ENCODE measurements around the gene PSMA6. TPM values are rescaled to one million over a fixed set of nuclear protein-coding genes. Genes with fewer than 3 reads are reported as not detected.

PSMA6 gene
- total RNA-seq, 6 experiments from 2014 or later: 186 to 233 (median 222) TPM

DNA sequence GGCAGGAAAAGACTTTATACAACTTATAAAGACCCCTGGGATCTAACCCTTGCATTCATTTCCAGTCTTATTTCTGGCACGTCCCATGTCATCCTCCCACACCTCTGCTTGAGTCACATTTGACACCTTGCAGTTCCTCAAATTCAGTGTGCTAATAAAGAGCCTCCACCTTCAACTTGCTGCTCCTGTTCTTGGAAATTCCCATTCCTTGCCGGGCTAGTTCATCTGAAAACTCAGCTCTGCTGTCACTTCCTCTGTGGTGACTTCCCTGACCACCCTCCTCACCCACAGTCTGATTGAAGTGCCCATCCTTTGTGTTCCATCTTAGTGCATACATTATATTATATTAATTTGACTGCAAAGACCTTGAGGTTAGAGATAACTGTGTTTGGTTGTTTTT is 37.4 kb upstream of the PSMA6 start:
- H3K36me3 Mint-ChIP-seq (ENCODE audit: low read depth): no peaks in the 10 kb centered on the region
- H3K4me3 Mint-ChIP-seq: no peak overlapping the region
- H3K9me3 Mint-ChIP-seq: no peaks in the 10 kb centered on the region
- TF ChIP-seq, protein P1, sequence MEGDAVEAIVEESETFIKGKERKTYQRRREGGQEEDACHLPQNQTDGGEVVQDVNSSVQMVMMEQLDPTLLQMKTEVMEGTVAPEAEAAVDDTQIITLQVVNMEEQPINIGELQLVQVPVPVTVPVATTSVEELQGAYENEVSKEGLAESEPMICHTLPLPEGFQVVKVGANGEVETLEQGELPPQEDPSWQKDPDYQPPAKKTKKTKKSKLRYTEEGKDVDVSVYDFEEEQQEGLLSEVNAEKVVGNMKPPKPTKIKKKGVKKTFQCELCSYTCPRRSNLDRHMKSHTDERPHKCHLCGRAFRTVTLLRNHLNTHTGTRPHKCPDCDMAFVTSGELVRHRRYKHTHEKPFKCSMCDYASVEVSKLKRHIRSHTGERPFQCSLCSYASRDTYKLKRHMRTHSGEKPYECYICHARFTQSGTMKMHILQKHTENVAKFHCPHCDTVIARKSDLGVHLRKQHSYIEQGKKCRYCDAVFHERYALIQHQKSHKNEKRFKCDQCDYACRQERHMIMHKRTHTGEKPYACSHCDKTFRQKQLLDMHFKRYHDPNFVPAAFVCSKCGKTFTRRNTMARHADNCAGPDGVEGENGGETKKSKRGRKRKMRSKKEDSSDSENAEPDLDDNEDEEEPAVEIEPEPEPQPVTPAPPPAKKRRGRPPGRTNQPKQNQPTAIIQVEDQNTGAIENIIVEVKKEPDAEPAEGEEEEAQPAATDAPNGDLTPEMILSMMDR (IDR thresholded peaks at IDR 0.05): no peak
- peaks cover 16% of the 10 kb centered on the region for H3K4me1 Mint-ChIP-seq (ENCODE audit: low read depth)
- no peak for DNase-seq
- H3K27ac Mint-ChIP-seq: no peak overlapping the region
- no peaks in the 10 kb centered on the region; the same call in 1 of the 2 replicates for H3K27me3 Mint-ChIP-seq (ENCODE audit: insufficient read depth)

DNA sequence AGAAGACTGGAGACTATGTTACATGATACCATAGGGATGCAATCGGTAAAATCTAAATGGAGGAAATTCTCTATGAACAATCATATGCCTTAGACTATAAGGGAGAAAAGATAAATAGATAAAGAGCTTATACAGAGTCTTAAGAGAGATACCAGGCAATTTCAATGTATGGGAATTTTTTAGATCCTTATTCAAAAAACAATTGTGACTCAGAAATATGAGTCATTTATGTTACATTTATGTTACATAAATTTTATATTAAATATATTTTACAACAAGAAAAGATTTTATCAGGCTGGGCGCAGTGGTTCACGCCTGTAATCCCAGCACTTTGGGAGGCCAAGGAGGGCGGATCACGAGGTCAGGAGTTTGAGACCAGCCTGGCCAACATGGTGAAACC is 36.5 kb upstream of the PSMA6 start:
- TF ChIP-seq, protein P1 (IDR thresholded peaks at IDR 0.05): no peak
- no peak overlapping the region for H3K27ac Mint-ChIP-seq
- DNase-seq: no peak
- H3K4me1 Mint-ChIP-seq (ENCODE audit: low read depth): peaks cover 16% of the 10 kb centered on the region
- no peaks in the 10 kb centered on the region for H3K9me3 Mint-ChIP-seq
- peaks cover 3% of the 10 kb centered on the region; the same call in 1 of the 2 replicates for H3K36me3 Mint-ChIP-seq (ENCODE audit: low read depth)
- no peak overlapping the region for H3K4me3 Mint-ChIP-seq
- no peaks in the 10 kb centered on the region; the same call in 1 of the 2 replicates for H3K27me3 Mint-ChIP-seq (ENCODE audit: insufficient read depth)

DNA sequence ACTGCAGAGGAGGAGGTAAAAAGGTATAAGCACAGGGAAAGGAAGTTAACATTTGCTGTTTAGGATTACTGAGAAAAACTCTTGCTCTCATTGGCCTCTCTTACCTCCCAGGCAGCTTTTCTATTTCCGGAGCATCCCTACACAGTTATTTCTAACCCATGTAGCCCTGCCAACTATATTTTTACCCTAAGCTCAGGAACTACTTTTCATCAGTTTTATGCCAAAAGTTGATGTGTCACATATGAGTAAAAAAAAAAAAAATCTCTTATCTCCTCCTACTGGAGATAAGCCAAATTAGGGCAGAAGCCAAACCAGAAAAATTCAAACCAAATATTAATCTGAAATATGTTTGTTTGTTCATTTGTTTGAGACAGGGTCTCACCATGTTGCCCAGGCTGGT is 34.4 kb upstream of the PSMA6 start:
- H3K4me1 Mint-ChIP-seq (ENCODE audit: low read depth): peaks cover 16% of the 10 kb centered on the region
- peak overlapping the region; percentile 34; the same call in 1 of the 2 replicates for H3K27ac Mint-ChIP-seq
- H3K36me3 Mint-ChIP-seq (ENCODE audit: low read depth): peaks cover 7% of the 10 kb centered on the region; the same call in 1 of the 2 replicates
- DNase-seq: peak; percentile 4
- H3K9me3 Mint-ChIP-seq: no peaks in the 10 kb centered on the region
- H3K27me3 Mint-ChIP-seq (ENCODE audit: insufficient read depth): no peaks in the 10 kb centered on the region; the same call in 1 of the 2 replicates
- TF ChIP-seq, protein P1 (IDR thresholded peaks at IDR 0.05): no peak
- H3K4me3 Mint-ChIP-seq: no peak overlapping the region

DNA sequence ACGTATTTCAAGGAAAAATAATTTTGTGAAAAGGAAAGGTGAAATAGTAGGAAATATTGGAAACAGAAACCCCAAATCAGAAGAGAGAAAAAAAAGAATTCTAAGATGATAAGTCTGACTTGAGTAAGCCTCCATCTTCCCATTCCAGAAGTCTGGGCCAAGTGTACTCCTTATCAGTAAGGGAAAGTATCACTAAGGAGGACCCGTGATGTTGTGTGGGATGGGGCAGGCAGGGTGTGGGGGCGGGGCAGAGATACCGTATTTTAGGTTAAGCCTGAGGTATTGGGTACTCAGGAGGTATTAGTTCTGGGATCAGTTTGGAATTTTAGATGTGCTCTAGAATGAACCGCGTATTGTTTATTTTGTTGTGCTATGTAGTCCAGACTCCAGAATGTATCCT is 33.8 kb upstream of the PSMA6 start:
- peaks cover 16% of the 10 kb centered on the region for H3K4me1 Mint-ChIP-seq (ENCODE audit: low read depth)
- TF ChIP-seq, protein P1 (IDR thresholded peaks at IDR 0.05): no peak
- no peaks in the 10 kb centered on the region for H3K9me3 Mint-ChIP-seq
- H3K27me3 Mint-ChIP-seq (ENCODE audit: insufficient read depth): no peaks in the 10 kb centered on the region; the same call in 1 of the 2 replicates
- DNase-seq: no peak
- H3K27ac Mint-ChIP-seq: no peak overlapping the region
- H3K36me3 Mint-ChIP-seq (ENCODE audit: low read depth): peaks cover 7% of the 10 kb centered on the region; the same call in 1 of the 2 replicates
- H3K4me3 Mint-ChIP-seq: no peak overlapping the region

DNA sequence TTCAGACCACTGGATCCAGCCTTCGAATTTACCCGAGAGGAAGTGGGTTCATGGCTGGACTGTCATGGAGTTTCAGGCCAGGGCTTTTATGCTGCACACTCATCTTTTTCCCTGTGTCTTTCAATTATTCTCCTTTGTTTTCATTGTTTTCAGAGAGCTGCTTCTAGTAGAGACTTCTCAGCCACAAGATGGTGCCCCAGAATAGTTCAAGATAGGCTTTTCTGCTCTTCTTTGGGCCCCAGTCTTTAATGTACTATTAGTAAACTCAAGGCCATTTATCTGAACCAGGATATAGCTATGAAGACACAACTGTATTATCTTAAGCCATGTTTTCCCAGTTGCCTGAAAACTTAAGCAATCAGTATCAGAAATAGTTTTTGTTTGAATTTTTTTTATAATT is 30.4 kb upstream of the PSMA6 start:
- H3K27ac Mint-ChIP-seq: no peak overlapping the region
- TF ChIP-seq, protein P1 (IDR thresholded peaks at IDR 0.05): no peak
- no peak overlapping the region for H3K4me3 Mint-ChIP-seq
- H3K4me1 Mint-ChIP-seq (ENCODE audit: low read depth): peaks cover 16% of the 10 kb centered on the region
- no peak for DNase-seq
- H3K27me3 Mint-ChIP-seq (ENCODE audit: insufficient read depth): no peaks in the 10 kb centered on the region; the same call in 1 of the 2 replicates
- no peaks in the 10 kb centered on the region for H3K9me3 Mint-ChIP-seq
- peaks cover 7% of the 10 kb centered on the region; the same call in 1 of the 2 replicates for H3K36me3 Mint-ChIP-seq (ENCODE audit: low read depth)

All from HFFc6 (cell line).